ENCODE measurements around the gene DNM3.
"Not testable (repeated sequence)": the region's sequence is repeated elsewhere in the genome, so short reads cannot be mapped to it uniquely, and the experiment has no call there.

DNM3 gene

DNA sequence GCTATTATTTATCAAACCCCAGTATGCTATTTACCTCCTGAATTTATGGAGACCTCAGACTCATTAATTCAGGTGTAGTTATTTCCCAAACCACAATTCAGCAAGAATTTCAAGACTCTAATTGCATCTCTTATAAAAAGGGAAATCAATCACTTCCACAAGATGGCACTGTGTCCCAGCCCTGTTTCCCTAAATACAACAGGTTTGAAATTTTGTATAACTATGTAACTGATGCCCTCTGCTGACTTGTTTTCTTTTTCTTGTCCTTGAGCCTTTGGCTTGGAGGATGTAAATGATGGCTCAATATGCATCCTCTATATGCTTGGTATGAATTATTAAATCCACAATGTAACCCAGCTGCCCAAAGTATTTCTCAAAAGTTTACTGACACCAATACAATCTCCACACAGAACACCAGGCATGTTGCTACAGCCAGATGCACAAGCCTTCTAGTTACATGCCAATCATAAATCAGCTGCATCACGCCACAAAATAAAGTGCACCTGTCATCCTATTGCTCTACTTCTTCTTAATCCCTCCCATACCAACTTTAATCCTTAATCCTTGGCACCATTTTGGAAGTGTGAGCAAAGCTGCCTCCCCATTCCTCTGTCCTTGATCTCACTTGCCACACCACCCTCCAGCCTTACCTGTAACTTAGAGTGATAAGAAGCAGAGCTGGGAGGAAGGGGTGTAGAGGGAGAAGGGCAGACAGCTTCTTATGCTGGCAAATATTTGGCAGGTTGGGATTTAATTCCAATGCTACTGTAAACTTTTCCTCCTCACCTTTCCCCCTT, 588.2 kb downstream of the DNM3 start:
- no peak overlapping the region for H3K4me3 ChIP-seq (ENCODE audit: low read length)
- peak; percentile 85 for DNase-seq (ENCODE audit: low read depth)
- TF ChIP-seq, protein P1, sequence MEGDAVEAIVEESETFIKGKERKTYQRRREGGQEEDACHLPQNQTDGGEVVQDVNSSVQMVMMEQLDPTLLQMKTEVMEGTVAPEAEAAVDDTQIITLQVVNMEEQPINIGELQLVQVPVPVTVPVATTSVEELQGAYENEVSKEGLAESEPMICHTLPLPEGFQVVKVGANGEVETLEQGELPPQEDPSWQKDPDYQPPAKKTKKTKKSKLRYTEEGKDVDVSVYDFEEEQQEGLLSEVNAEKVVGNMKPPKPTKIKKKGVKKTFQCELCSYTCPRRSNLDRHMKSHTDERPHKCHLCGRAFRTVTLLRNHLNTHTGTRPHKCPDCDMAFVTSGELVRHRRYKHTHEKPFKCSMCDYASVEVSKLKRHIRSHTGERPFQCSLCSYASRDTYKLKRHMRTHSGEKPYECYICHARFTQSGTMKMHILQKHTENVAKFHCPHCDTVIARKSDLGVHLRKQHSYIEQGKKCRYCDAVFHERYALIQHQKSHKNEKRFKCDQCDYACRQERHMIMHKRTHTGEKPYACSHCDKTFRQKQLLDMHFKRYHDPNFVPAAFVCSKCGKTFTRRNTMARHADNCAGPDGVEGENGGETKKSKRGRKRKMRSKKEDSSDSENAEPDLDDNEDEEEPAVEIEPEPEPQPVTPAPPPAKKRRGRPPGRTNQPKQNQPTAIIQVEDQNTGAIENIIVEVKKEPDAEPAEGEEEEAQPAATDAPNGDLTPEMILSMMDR (IDR thresholded peaks at IDR 0.05; ENCODE audit: insufficient read depth, low read depth, low read length, missing control alignments): peak; percentile 75

DNA sequence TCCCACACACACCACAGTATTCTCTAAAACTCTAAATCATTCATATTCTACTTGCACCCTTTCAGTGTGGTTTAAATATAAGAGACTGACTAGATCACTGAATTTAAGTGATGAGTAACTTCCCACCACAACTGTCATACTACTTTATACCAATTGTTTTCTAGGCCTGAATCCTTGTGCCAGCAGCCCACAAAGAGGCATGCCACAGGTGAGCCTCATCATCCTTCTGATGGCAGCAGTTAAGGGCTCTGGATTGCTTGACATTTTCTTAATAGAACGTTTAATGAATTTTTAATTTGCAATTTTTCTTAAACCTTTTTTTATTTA, 588.8 kb downstream of the DNM3 start:
- TF ChIP-seq, protein P1 (IDR thresholded peaks at IDR 0.05; ENCODE audit: insufficient read depth, low read depth, low read length, missing control alignments): no peak
- DNase-seq (ENCODE audit: low read depth): no peak
- no peak overlapping the region for H3K4me3 ChIP-seq (ENCODE audit: low read length)

DNA sequence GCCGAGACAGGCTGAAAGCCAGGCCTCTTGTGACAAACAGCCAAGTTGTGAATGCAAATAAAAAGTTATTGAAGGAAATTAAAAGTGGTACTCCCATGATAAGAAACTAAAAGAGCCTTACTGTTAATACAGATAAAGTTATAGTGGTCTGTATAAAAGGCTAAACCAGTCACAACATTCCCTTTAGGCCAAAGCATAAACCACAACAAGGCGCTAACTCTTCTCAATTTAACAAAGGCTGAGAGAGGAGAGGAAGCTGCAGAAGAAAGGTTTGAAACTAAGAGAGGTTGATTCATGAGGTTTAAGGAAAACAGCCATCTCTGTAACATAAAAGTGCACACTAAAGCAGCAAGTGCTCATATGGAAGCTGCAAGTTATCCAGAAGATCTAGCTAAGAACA, 589.9 kb downstream of the DNM3 start:
- no peak for DNase-seq (ENCODE audit: low read depth)
- TF ChIP-seq, protein P1 (IDR thresholded peaks at IDR 0.05; ENCODE audit: insufficient read depth, low read depth, low read length, missing control alignments): no peak
- H3K4me3 ChIP-seq (ENCODE audit: low read length): no peak overlapping the region

DNA sequence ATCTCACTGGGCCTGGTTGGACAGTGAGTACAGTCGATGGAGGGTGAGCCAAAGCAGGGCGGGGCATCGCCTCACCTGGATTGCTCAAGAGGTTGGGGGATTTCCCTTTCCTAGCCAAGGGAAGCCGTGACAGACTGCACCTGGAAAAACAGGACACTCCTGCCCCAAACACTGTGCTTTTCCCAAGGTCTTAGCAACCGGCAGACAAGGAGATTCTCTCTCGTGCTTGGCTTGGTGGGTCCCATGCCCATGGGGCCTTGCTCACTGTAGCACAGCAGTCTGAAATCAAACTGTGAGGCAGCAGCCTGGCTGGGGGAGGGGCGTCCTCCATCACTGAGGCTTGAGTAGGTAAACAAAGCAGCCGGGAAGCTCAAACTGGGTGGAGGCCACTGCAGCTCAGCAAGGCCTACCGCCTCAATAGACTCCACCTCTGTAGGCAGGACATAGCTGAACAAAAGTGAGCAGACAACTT, 590.5 kb downstream of the DNM3 start:
- TF ChIP-seq, protein P1 (IDR thresholded peaks at IDR 0.05; ENCODE audit: insufficient read depth, low read depth, low read length, missing control alignments): no peak
- peak overlapping the region; percentile 32 for H3K4me3 ChIP-seq (ENCODE audit: low read length)
- peak; percentile 94 for DNase-seq (ENCODE audit: low read depth)

DNA sequence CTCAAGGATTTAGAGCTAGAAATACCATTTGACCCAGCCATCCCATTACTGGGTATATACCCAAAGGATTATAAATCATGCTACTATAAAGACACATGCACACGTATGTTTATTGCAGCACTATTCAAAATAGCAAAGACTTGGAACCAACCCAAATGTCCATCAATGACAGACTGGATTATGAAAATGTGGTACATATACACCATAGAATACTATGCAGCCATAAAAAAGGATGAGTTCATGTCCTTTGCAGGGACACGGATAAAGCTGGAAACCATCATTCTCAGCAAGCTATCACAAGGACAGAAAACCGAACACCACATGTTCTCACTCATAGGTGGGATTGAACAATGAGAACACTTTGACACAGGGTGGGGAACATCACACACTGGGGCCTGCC, 595.9 kb downstream of the DNM3 start:
- H3K4me3 ChIP-seq (ENCODE audit: low read length); DNase-seq (ENCODE audit: low read depth): not testable (repeated sequence)

DNA sequence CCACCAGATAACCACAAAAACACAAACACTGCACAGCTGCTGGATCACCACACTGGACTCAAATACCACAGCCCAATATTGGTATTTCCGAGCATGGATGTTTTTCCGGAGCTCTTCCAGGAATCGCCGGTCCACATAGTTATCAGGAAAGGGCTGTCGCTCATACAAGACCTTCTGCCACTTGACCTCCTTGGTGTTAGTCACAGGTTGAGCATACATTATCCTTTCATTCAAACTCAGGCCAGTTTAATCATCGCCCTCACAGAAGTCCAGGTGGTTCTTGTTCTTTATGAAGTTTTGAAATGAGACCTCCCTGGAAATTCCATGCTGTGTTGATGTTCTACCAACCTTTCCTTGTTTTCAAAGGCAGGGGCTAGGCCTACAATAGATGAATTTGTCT, 601.1 kb downstream of the DNM3 start:
- DNase-seq (ENCODE audit: low read depth): no peak
- TF ChIP-seq, protein P1 (IDR thresholded peaks at IDR 0.05; ENCODE audit: insufficient read depth, low read depth, low read length, missing control alignments): no peak
- H3K4me3 ChIP-seq (ENCODE audit: low read length): no peak overlapping the region

DNA sequence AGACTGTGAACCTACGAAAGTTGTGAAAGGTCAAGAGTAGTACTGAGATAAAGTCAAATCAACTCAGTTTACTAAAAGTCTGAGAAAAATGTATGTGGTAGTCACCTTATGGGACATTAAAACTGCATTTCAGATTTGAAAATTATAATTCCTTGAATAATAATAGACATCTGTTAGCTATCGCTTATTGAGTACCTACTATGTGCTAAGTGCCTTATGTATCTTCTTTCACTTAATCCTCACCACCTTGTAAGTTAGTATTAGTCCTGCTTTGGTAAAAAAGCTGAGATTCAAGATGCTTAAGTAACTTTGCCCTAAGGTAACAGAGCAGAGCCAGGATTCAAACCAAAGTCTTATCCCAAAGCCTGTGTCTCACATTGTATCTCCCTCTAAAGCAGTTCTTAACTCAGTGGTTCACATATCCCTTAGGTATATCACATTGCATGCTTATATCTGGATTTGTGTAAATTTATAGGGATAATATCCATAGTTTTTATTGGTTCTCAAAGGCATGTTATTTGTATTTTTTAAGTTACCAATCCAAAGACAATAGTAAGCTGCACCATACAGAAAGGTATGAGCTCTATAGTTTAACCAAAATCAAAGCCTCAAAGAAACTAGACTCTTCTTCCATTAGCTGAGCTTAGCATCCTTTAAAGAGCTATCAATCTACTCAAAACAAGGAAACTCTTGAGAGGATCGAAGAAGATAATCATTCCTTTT, 601.7 kb downstream of the DNM3 start:
- H3K4me3 ChIP-seq (ENCODE audit: low read length): peak overlapping the region; percentile 85
- TF ChIP-seq, protein P1 (IDR thresholded peaks at IDR 0.05; ENCODE audit: insufficient read depth, low read depth, low read length, missing control alignments): no peak

More for the DNA sequence above, 601.7 kb downstream of the DNM3 start:
- DNase-seq (ENCODE audit: low read depth): no peak

Measured in epithelial cell of esophagus (primary cell).